HG02571 (cell line): ENCODE measurements around the gene TAPBPL.
"Not testable (repeated sequence)": the region's sequence is repeated elsewhere in the genome, so short reads cannot be mapped to it uniquely, and the experiment has no call there.

Experiments used
- ATAC-seq: cut with Tn5 transposase; IDR thresholded peaks from one replicate; pipeline ENCODE4 v1.9.1; 2021; ENCODE audit warnings: mild to moderate bottlenecking, moderate library complexity; ENCODE audit not compliant: unreplicated experiment

Gene TAPBPL

DNA sequence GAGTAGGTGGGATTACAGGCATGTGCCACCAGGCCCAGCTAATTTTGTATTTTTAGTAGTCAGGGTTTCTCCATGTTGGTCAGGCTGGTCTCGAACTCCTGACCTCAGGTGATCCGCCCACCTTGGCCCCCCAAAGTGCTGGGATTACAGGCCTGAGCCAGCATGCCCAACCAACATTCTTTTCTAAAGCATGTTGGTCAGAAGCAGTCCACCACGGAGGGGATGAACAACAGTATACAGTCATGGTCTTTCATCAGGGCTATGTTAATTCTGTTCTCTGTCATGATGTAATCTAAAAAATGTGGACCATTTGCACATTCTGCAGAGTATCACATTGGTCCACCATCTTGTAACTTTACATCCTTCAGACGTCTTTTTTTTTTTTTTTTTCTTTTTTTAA is 37.6 kb downstream of the TAPBPL start:
- no peak for ATAC-seq

DNA sequence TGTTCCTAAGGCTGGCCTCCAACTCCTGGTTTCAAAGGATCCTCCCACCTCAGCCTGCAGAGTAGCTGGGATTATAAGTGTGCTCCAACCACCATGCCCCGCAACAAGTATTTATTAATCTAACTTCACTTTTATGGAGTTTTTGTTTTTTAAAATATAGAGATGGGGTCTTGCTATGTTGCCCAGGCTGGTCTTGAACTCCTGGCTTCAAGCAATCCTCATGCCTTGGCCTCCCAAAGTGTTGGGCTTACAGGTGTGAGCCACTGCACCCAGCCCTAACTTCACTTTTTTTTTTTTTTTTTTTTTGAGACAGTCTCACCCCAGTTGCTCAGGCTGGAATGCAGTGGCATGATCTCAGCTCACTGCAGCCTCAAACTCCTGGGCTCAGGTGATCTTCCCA is 38.8 kb downstream of the TAPBPL start:
- not testable (repeated sequence) for ATAC-seq

DNA sequence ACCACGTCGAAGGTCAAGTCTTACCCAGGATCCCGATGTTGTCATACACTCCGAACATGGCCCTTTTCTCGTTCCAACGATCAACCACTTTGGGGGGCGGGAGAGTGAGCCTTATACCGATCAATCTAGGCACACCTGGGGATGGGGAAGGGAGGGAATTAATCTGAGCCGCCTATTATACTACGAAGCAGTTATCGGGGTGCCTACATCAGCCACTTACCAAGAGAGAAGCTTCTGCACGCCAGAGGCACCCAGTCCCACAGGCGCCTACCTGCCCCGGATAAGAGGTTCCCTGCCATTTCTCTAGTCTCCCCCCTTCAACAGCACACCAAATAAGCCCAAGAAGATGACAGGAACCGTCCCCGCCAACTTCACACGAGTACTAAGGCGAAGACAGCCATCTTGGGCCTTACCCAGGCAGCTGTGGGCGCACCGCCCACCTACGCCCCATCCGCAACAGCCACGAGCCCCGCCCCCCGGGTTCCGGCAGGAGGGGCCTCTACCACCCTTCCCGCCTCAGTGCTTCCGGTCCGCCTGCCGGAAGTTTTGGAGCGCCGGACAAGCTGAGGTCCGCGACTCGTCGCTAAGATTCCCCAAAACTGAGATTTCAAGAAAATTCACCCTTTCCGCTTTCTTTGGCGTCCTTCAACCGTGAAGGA is 41.1 kb downstream of the TAPBPL start, which contains the start of gene MRPL51:
Gene MRPL51 (minus strand): TSS at position 425 of the 659 bp plus-strand sequence. CDS start 126 bp downstream, at position 299.
- peak; percentile 65 for ATAC-seq

DNA sequence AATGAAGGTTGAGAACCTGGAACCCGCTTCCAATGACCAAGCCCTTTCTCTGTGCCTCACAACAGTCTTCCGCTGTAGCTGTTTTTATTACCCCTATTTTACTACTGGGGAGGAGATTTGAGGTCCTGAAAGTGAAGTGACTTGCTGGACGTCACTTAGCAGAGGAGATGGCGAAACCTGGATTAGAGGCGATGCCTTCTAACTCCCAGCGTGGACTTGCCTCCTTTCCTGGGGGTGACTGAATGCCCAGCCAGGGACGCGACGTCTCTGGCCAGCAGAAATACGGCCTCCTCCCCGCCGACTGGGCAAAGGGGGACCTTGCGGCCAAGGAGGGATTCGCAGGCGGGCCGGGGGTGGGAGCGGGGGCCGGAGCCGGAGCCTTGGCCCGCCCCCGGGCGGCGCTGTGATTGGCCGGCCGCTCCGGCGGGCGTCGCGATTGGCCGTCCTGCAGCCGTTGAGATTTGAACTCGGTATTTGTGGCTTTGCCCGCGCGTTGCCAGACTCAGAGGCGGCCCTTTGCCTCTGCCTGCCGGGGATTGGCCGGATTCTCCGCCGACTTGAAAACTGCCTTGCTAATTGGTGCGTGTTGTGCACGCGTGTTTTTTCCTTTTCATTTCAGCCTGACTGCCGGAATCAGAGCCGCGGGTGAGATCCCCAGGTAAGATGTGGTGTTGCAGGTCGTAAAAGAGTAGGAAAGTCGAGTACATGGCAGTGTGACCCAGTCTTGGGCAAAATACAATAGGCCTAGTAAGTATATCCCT is 41.8 kb downstream of the TAPBPL start, which contains the start of gene NCAPD2:
Gene NCAPD2 (plus strand): TSS at position 606 of the 761 bp plus-strand sequence. CDS start 997 bp downstream, outside the sequence.
- ATAC-seq = peak; percentile 86

DNA sequence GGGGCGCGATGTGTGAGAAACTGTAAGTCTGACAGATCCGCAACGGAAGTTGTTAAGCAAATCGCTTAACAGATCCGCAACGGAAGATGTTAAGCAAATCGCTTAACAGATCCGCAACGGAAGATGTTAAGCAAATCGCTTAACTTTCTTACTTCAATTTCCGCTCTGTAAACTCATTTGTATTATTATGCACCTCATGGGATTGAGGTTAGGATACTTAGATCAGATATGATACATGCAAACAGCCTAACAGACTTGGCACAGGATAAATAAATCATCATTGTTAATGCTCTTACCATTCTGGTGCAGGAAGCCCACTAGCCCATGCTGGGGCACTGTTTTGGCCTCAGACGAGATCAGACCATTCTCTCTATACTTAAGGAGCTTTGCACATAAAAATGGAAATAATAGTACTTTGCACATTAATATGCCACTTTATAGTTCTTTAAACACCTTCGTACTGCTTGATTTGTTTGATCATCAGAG is 42.5 kb downstream of the TAPBPL start:
- ATAC-seq = no peak

DNA sequence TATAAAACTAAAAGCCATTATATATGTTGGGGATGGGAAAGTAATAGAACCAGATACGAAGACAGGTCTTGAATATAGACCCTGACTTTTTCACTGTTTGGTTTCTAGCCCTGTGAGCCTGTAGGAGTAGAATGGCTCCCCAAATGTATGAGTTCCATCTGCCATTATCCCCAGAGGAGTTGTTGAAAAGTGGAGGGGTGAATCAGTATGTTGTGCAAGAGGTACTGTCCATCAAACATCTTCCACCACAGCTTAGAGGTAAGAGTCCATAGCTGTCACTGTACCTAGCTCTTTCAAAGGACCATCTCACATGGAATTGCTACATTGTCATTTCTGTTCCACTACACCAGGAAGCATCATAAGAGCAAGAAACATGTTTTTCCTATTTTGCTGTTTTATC is 43.1 kb downstream of the TAPBPL start:
- no peak for ATAC-seq

DNA sequence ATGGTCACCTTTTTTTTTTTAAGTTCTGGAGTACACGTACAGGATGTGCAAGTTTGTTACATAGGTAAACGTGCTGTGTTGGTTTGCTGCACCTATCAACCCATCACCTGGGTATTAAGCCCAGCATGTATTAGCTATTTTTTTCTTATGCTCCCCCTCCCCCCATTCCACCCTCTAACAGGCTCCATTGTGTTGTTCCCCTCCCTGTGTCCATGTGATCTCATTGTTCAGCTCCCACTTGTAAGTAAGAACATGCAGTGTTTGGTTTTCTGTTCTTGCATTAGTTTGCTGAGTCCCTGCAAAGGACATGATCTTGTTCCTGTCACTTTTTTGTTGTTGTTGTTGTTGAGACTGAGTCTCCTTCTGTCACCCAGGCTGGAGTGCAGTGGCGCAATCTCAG is 45.4 kb downstream of the TAPBPL start:
- not testable (repeated sequence) for ATAC-seq

DNA sequence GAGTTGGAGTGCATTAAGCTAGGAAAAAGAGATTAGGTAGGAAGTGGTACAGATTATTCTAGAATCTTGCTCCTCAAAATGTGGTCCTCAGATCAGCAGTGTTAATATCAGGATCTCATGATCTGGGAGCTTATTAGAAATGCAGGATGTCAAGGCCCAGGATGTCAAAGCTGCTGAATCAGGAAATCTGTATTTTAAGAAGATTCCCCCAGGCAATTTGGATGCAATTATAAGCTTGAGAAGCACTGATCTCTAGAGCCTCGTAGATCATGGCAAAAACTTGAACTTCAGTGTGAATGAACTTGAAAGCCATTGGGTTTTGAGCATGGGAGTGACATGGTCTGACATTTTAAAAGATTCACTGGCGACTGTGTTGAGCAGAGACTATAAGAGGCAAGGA is 48.6 kb downstream of the TAPBPL start:
- ATAC-seq = no peak

DNA sequence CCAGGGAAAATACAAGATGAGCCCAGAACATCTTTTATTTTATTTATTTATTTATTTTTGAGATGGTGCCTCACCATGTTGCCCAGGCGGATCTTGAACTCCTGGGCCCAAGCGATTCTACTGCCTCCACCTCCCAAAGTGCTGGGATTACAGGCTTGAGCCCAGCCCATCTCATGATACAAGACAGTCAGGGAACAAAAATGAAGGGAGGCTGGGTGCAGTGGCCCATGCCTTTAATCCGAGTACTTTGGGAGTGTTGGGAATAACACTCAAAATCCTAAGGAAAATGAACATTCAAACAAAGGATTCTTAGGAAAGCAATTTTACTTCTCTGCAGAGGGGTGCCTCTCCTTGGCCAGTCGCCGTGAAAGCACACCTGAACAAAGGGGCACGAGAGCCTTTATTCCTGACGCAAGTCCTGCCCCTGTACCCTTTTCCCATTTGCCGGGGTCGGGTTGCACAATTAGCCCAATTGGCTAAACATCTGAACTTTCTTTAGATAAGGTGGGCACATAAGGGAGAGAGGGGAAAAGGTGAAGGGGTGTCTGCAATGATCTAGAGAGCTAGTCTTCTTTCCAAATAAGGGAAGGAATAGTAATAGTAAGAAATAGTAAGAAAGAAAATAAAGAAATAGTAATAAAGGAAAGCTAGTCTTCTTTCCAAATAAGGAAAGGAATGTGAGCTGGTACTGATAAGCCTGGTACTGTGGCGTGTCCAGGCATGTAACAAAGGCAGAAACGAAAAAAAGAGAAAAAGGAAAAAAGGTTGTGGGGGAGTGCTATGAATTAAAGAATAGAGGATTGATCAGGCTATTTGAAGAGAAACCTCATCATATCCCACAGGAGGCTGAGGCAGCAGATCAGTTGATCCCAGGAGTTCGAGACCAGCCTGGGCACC is 55.5 kb downstream of the TAPBPL start:
- no peak for ATAC-seq

DNA sequence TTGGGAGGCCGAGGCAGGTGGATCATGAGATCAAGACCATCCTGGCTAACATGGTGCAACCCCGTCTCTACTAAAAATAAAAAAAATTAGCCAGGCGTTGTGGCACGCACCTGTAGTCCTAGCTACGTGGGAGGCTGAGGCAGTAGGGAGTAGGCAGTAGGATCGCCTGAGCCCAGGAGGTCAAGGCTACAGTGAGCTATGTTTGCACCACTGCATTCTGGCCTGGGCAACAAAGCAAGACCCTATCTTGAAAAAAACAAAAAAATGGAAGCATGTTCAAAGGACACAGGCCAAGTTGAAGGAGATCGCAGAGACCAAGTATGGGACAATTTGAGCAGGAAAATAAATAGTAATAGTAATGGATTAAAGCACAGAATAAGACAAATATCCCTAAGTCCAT is 56.2 kb downstream of the TAPBPL start:
- no peak for ATAC-seq
